ENCODE measurements around the gene LMLN.

The LMLN gene

GRCh38 chr3:198093112-198093679 lies 133.2 kb downstream of the LMLN start:
- no peak for ATAC-seq

More at GRCh38 chr3:198093112-198093679, 133.2 kb downstream of the LMLN start:
- TF ChIP-seq ZNF70 (CRISPR knock-in tag; IDR thresholded peaks at IDR 0.05) (no peak), ISL1 (CRISPR knock-in tag; IDR thresholded peaks at IDR 0.05) (no peak), ARNTL (CRISPR knock-in tag; IDR thresholded peaks at IDR 0.05; ENCODE audit: borderline replicate concordance, low read depth) (no peak), ZC3H10 (CRISPR knock-in tag; IDR thresholded peaks at IDR 0.05) (no peak), CSDC2 (CRISPR knock-in tag; IDR thresholded peaks at IDR 0.05) (no peak), CREB5 (CRISPR knock-in tag; IDR thresholded peaks at IDR 0.05; ENCODE audit: low read depth) (no peak), ZNF565 (CRISPR knock-in tag; conservative IDR thresholded peaks at IDR 0.05; ENCODE audit: low read depth) (no peak), ESRRG (CRISPR knock-in tag; IDR thresholded peaks at IDR 0.05) (no peak), TCF4 (CRISPR knock-in tag; IDR thresholded peaks at IDR 0.05; ENCODE audit: borderline replicate concordance) (no peak), PPARA (CRISPR knock-in tag; IDR thresholded peaks at IDR 0.05; ENCODE audit: borderline replicate concordance) (no peak), SNAI2 (CRISPR knock-in tag; IDR thresholded peaks at IDR 0.05) (no peak), POU6F1 (CRISPR knock-in tag; IDR thresholded peaks at IDR 0.05; ENCODE audit: borderline replicate concordance, low read depth) (no peak), ZFP3 (CRISPR knock-in tag; IDR thresholded peaks at IDR 0.05) (no peak), TSHZ2 (CRISPR knock-in tag; IDR thresholded peaks at IDR 0.05) (no peak), ZNF8 (CRISPR knock-in tag; IDR thresholded peaks at IDR 0.05) (no peak), RARB (CRISPR knock-in tag; IDR thresholded peaks at IDR 0.05) (no peak), TOX (CRISPR knock-in tag; IDR thresholded peaks at IDR 0.05; ENCODE audit: borderline replicate concordance) (no peak), GLIS3 (CRISPR knock-in tag; IDR thresholded peaks at IDR 0.05) (no peak)
- TF ChIP-seq, protein P1, sequence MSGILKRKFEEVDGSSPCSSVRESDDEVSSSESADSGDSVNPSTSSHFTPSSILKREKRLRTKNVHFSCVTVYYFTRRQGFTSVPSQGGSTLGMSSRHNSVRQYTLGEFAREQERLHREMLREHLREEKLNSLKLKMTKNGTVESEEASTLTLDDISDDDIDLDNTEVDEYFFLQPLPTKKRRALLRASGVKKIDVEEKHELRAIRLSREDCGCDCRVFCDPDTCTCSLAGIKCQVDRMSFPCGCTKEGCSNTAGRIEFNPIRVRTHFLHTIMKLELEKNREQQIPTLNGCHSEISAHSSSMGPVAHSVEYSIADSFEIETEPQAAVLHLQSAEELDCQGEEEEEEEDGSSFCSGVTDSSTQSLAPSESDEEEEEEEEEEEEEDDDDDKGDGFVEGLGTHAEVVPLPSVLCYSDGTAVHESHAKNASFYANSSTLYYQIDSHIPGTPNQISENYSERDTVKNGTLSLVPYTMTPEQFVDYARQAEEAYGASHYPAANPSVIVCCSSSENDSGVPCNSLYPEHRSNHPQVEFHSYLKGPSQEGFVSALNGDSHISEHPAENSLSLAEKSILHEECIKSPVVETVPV (CRISPR knock-in tag; IDR thresholded peaks at IDR 0.05) = no peak
